Lower leg skin (tissue), 3 donors: ENCODE data around the gene LECT2.

ENCODE experiments used
- CTCF ChIP-seq, 3 donors: fragments of 450-650 bp; IDR thresholded peaks; one replicate each; pipeline ENCODE4 v1.5.1; 2016; ENCODE audit warnings: antibody characterized with exemption in 3 of 3, mild to moderate bottlenecking in 3 of 3, moderate library complexity in 2 of 3
- POLR2A ChIP-seq, 2 donors: fragments of 450-650 bp; IDR thresholded peaks; one replicate each; pipeline ENCODE4 v1.6.1; 2016 to 2017; ENCODE audit warnings: antibody characterized with exemption in 2 of 2, mild to moderate bottlenecking in 1 of 2, moderate library complexity in 1 of 2

- TF ChIP-seq CTCF (IDR thresholded peaks at IDR 0.05), result no peak
- no peak for TF ChIP-seq POLR2A (IDR thresholded peaks at IDR 0.05)
Observed at GRCh38 chr5:135978212-135978631, 23.4 kb upstream of the LECT2 start.
